SK-N-SH treated with all-trans-retinoic acid at 6 μM for 48 hours (cell line): ENCODE data around the gene SCMH1.

Experiments
- ATAC-seq: fragments of 200-7000 bp; cut with Tn5 transposase; 3 replicates; pipeline ENCODE4 v1.9.1; 2020; ENCODE audit warnings: mild to moderate bottlenecking, moderate library complexity
- ARNTL ChIP-seq: fragments of 450-650 bp; formaldehyde crosslinking; IDR thresholded peaks from 2 replicates; pipeline ENCODE4 v1.5.0; 2020; ENCODE audit warnings: low read depth, mild to moderate bottlenecking, moderate library complexity, borderline replicate concordance
- CSDC2 ChIP-seq: fragments of 250-450 bp; sonication (Bioruptor Pico); IDR thresholded peaks from 2 replicates; pipeline ENCODE4 v1.5.0; 2020; ENCODE audit warnings: mild to moderate bottlenecking, moderate library complexity
- CSRNP3 ChIP-seq: fragments of 250-450 bp; sonication (Bioruptor Pico); IDR thresholded peaks from 2 replicates; pipeline ENCODE4 v1.5.1; 2021; ENCODE audit warnings: mild to moderate bottlenecking, moderate library complexity
- ESRRG ChIP-seq: fragments of 250-450 bp; sonication (Bioruptor Pico); IDR thresholded peaks from 2 replicates; pipeline ENCODE4 v1.6.1; 2021; ENCODE audit warnings: mild to moderate bottlenecking
- GLIS3 ChIP-seq: fragments of 250-450 bp; sonication (Bioruptor Pico); IDR thresholded peaks from 2 replicates; pipeline ENCODE4 v1.5.0; 2020; ENCODE audit warnings: mild to moderate bottlenecking, moderate library complexity
- ISL1 ChIP-seq: fragments of 250-450 bp; sonication (Bioruptor Pico); IDR thresholded peaks from 2 replicates; pipeline ENCODE4 v2.1.2; 2022; ENCODE audit warnings: mild to moderate bottlenecking, moderate library complexity
- OSR1 ChIP-seq: fragments of 250-450 bp; sonication (Bioruptor Pico); IDR thresholded peaks from 2 replicates; pipeline ENCODE4 v1.8.0; 2022; ENCODE audit warnings: moderate library complexity, mild to moderate bottlenecking, inconsistent platforms
- PATZ1 ChIP-seq: fragments of 250-450 bp; sonication (Bioruptor Pico); IDR thresholded peaks from 2 replicates; pipeline ENCODE4 v1.8.0; 2020; ENCODE audit warnings: mild to moderate bottlenecking, moderate library complexity, borderline replicate concordance
- POU6F1 ChIP-seq: fragments of 250-450 bp; sonication (Bioruptor Pico); IDR thresholded peaks from 2 replicates; pipeline ENCODE4 v1.8.0; 2021; ENCODE audit warnings: low read depth, mild to moderate bottlenecking, moderate library complexity, borderline replicate concordance
- RARB ChIP-seq: fragments of 250-450 bp; sonication (Bioruptor Pico); IDR thresholded peaks from 2 replicates; pipeline ENCODE4 v1.8.0; 2021; ENCODE audit warnings: mild to moderate bottlenecking, moderate library complexity
- SNAI2 ChIP-seq: fragments of 250-450 bp; sonication (Bioruptor Pico); IDR thresholded peaks from 2 replicates; pipeline ENCODE4 v1.5.0; 2020; ENCODE audit warnings: mild to moderate bottlenecking, moderate library complexity
- TCF4 ChIP-seq: fragments of 250-450 bp; sonication (Bioruptor Pico); IDR thresholded peaks from 2 replicates; pipeline ENCODE4 v1.8.0; 2021; ENCODE audit warnings: mild to moderate bottlenecking, moderate library complexity, borderline replicate concordance
- TOX ChIP-seq: fragments of 250-450 bp; sonication (Bioruptor Pico); IDR thresholded peaks from 2 replicates; pipeline ENCODE4 v1.8.0; 2021; ENCODE audit warnings: mild to moderate bottlenecking, moderate library complexity, borderline replicate concordance
- TSHZ2 ChIP-seq: fragments of 250-450 bp; sonication (Bioruptor Pico); IDR thresholded peaks from 2 replicates; pipeline ENCODE4 v1.5.0; 2020; ENCODE audit warnings: mild to moderate bottlenecking, moderate library complexity
- ZC3H10 ChIP-seq: fragments of 250-450 bp; sonication (Bioruptor Pico); IDR thresholded peaks from 2 replicates; pipeline ENCODE4 v1.5.1; 2021; ENCODE audit warnings: mild to moderate bottlenecking, moderate library complexity
- ZFP3 ChIP-seq: fragments of 250-450 bp; sonication (Bioruptor Pico); IDR thresholded peaks from 2 replicates; pipeline ENCODE4 v1.5.0; 2020; ENCODE audit warnings: mild to moderate bottlenecking, moderate library complexity
- ZFP30 ChIP-seq: fragments of 450-650 bp; formaldehyde crosslinking; IDR thresholded peaks from 2 replicates; pipeline ENCODE4 v1.5.0; 2022; ENCODE audit warnings: mild to moderate bottlenecking, moderate library complexity
- ZNF565 ChIP-seq: fragments of 450-650 bp; formaldehyde crosslinking; conservative IDR thresholded peaks from 2 replicates; pipeline ENCODE4 v1.5.0; 2020; ENCODE audit warnings: low read depth, mild to moderate bottlenecking, moderate library complexity
- ZNF70 ChIP-seq: fragments of 450-650 bp; formaldehyde crosslinking; IDR thresholded peaks from 2 replicates; pipeline ENCODE4 v1.5.0; 2020; ENCODE audit warnings: mild to moderate bottlenecking, moderate library complexity
- ZNF8 ChIP-seq: fragments of 450-650 bp; formaldehyde crosslinking; IDR thresholded peaks from 2 replicates; pipeline ENCODE4 v1.5.0; 2020; ENCODE audit warnings: mild to moderate bottlenecking, moderate library complexity

SCMH1 gene

GRCh38 chr1:41286992-41287391 is 44.9 kb upstream of the SCMH1 start:
- no peak for TF ChIP-seq ZNF8 (CRISPR knock-in tag)
- no peak for TF ChIP-seq ARNTL (CRISPR knock-in tag)
- no peak for TF ChIP-seq ZFP30 (CRISPR knock-in tag)
- no peak for TF ChIP-seq TOX (CRISPR knock-in tag)
- no peak for TF ChIP-seq PATZ1
- TF ChIP-seq ZFP3 (CRISPR knock-in tag): no peak
- no peak for TF ChIP-seq OSR1 (CRISPR knock-in tag)
- TF ChIP-seq SNAI2: no peak
- no peak for TF ChIP-seq TSHZ2 (CRISPR knock-in tag)
- TF ChIP-seq ZNF565 (CRISPR knock-in tag): no peak
- no peak for TF ChIP-seq POU6F1
- no peak for TF ChIP-seq CSRNP3 (CRISPR knock-in tag)
- no peak for TF ChIP-seq CSDC2 (CRISPR knock-in tag)
- TF ChIP-seq ISL1 (CRISPR knock-in tag): no peak
- no peak for ATAC-seq

GRCh38 chr1:41286486-41286885 is 44.4 kb upstream of the SCMH1 start:
- ATAC-seq: no peak
- no peak for TF ChIP-seq TSHZ2 (CRISPR knock-in tag)
- TF ChIP-seq ZNF70 (CRISPR knock-in tag): no peak
- TF ChIP-seq TOX (CRISPR knock-in tag): no peak
- no peak for TF ChIP-seq SNAI2
- no peak for TF ChIP-seq ARNTL (CRISPR knock-in tag)
- no peak for TF ChIP-seq OSR1 (CRISPR knock-in tag)
- TF ChIP-seq CSDC2 (CRISPR knock-in tag): no peak
- TF ChIP-seq ZNF565 (CRISPR knock-in tag): no peak
- TF ChIP-seq CSRNP3 (CRISPR knock-in tag): no peak
- TF ChIP-seq ZFP30 (CRISPR knock-in tag): no peak
- TF ChIP-seq TCF4: no peak
- TF ChIP-seq ZC3H10: no peak
- TF ChIP-seq PATZ1: no peak
- no peak for TF ChIP-seq ZFP3 (CRISPR knock-in tag)
- TF ChIP-seq ESRRG (CRISPR knock-in tag): no peak
- TF ChIP-seq ZNF8 (CRISPR knock-in tag): no peak
- TF ChIP-seq RARB: no peak
- no peak for TF ChIP-seq GLIS3
- no peak for TF ChIP-seq ISL1 (CRISPR knock-in tag)
- TF ChIP-seq, all 23 proteins: peak for 0
